Ascending aorta (tissue), 2 donors: ENCODE measurements around the gene NAV2. TPM values are rescaled to one million over a fixed set of nuclear protein-coding genes. Genes with fewer than 3 reads are reported as not detected.
"Not testable (repeated sequence)": the region's sequence is repeated elsewhere in the genome, so short reads cannot be mapped to it uniquely, and the experiment has no call there.

ENCODE experiments used
- DNase-seq, 2 donors: peaks; one replicate each; pipeline ENCODE4 v3.0.0-alpha.2; 2019; ENCODE audit warnings: low spot score in 2 of 2
- H3K27ac ChIP-seq, 2 donors: fragments of 200-600 bp; sonication (generic); one replicate each; pipeline ENCODE4 v1.5.1; 2016 to 2017; ENCODE audit warnings: mild to moderate bottlenecking in 1 of 2
- H3K27me3 ChIP-seq: fragments of 200-600 bp; sonication (generic); one replicate; pipeline ENCODE4 v1.5.1; 2017
- H3K36me3 ChIP-seq, 2 donors: fragments of 200-600 bp; sonication (generic); one replicate each; pipeline ENCODE4 v1.5.1; 2016
- H3K4me1 ChIP-seq, 2 donors: fragments of 200-600 bp; sonication (generic); one replicate each; pipeline ENCODE4 v1.5.1; 2016 to 2017; ENCODE audit warnings: mild to moderate bottlenecking in 1 of 2
- H3K4me3 ChIP-seq, 2 donors: fragments of 200-600 bp; sonication (generic); one replicate each; pipeline ENCODE4 v1.5.1; 2016 to 2017; ENCODE audit warnings: mild to moderate bottlenecking in 1 of 2
- H3K9me3 ChIP-seq, 2 donors: fragments of 200-600 bp; sonication (generic); one replicate each; pipeline ENCODE4 v1.5.1; 2016
- intact Hi-C: fragments of 100-400 bp; cut with DNase I; formaldehyde crosslinking; loops from one replicate; pipeline ENCODE4 v1.15.1; 2023
- total RNA-seq: library from RNA; depleted of rRNA; stranded (reverse); fragments of >200 nt; gene quantifications from one replicate; pipeline ENCODE4 v1.1.0, GENCODE V29; 2016
- TF ChIP-seq, protein P1 (sequence below), 3 experiments: fragments of 200-600 bp in 2 of 3; fragments of 450-650 bp in 1 of 3; sonication (generic) in 2 of 3; IDR thresholded peaks; one replicate each; pipeline ENCODE4 v1.5.1; 2016 to 2019; ENCODE audit warnings: antibody characterized with exemption in 3 of 3, mild to moderate bottlenecking in 1 of 3, moderate library complexity in 1 of 3

NAV2 gene
- total RNA-seq, 1 donor from 2014 or later = 62.6 TPM

DNA sequence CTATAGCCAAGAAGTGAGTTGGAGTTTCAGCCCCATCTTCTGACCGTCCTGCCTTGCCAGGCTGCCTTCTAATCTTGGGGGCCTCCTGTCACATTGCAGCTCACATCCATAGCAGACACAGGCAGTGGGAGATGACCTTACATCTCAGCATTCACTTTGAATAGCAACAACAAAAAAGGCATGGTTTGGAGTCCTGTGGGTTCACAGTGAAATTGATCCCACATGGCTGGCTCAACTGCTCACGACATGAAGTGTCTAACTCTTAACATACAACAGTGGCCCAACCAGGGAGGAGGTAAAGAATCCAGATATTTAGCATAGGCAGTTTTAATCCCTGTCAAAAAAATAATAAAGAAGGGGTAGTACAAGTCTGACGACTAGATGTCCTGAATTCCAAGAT lies 409.5 kb downstream of the NAV2 start:
- Histone ChIP-seq H3K27ac (no peak overlapping the region), H3K9me3 (no peaks in the 10 kb centered on the region), H3K4me1 (no peaks in the 10 kb centered on the region), H3K4me3 (no peak overlapping the region), H3K36me3 (peaks cover 30 to 36% of the 10 kb centered on the region in 2 donors), H3K27me3 (no peaks in the 10 kb centered on the region)
- no peak for DNase-seq
- TF ChIP-seq, protein P1, sequence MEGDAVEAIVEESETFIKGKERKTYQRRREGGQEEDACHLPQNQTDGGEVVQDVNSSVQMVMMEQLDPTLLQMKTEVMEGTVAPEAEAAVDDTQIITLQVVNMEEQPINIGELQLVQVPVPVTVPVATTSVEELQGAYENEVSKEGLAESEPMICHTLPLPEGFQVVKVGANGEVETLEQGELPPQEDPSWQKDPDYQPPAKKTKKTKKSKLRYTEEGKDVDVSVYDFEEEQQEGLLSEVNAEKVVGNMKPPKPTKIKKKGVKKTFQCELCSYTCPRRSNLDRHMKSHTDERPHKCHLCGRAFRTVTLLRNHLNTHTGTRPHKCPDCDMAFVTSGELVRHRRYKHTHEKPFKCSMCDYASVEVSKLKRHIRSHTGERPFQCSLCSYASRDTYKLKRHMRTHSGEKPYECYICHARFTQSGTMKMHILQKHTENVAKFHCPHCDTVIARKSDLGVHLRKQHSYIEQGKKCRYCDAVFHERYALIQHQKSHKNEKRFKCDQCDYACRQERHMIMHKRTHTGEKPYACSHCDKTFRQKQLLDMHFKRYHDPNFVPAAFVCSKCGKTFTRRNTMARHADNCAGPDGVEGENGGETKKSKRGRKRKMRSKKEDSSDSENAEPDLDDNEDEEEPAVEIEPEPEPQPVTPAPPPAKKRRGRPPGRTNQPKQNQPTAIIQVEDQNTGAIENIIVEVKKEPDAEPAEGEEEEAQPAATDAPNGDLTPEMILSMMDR (IDR thresholded peaks at IDR 0.05) = no peak
- intact Hi-C loops = no loop called here

DNA sequence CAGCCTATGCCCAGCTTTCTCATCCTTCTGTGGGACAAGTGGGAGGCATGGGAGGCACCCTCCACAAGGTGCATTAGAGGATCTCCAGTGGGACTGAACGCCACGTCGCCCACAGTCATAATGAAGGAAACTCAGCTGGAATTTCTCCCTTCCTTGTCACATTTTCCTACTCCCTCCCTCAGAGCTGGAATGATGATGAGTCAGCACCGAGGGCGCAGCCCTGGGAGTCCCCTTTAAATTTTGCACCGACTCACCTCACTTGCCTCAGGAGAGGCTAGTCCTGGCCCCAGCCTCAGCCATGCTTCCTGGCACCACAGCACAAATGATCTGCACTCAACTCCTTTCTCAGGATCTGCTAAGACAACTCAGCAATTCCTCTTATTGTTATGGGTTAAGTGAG lies 413.3 kb downstream of the NAV2 start:
- no peak for DNase-seq
- Histone ChIP-seq H3K27ac (peak overlapping the region; percentile 17 to 19), H3K27me3 (no peaks in the 10 kb centered on the region), H3K9me3 (no peaks in the 10 kb centered on the region), H3K36me3 (peaks cover 0 to 2% of the 10 kb centered on the region in 2 donors), H3K4me3 (no peak overlapping the region), H3K4me1 (no peaks in the 10 kb centered on the region)
- TF ChIP-seq, protein P1 (IDR thresholded peaks at IDR 0.05) = no peak
- intact Hi-C loops = no loop called here

DNA sequence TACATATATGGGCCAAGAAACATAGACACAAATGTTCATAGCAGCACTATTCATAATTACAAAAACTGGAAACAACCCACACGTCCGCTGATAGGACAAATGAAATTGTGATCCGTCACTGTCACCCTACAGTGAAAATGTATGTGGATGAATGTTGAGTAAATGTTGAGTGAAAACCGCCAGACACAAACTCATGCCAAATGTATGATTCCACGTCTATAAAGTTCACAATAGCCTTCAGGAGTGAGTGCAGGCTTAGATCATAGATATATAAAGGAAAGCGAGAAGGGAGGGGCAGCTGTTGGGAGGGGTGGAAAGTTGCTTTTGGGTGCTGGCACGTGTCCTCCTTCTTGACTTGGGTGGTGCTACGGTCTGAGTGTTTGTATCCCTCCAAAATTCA lies 414.1 kb downstream of the NAV2 start:
- Histone ChIP-seq H3K9me3 (no peaks in the 10 kb centered on the region), H3K4me1 (no peaks in the 10 kb centered on the region), H3K36me3 (no peaks in the 10 kb centered on the region), H3K27me3 (no peaks in the 10 kb centered on the region), H3K4me3 (no peak overlapping the region), H3K27ac (peak overlapping the region; percentile 17 to 19)
- no peak for DNase-seq
- TF ChIP-seq, protein P1 (IDR thresholded peaks at IDR 0.05) = no peak
- intact Hi-C loops = no loop called here

DNA sequence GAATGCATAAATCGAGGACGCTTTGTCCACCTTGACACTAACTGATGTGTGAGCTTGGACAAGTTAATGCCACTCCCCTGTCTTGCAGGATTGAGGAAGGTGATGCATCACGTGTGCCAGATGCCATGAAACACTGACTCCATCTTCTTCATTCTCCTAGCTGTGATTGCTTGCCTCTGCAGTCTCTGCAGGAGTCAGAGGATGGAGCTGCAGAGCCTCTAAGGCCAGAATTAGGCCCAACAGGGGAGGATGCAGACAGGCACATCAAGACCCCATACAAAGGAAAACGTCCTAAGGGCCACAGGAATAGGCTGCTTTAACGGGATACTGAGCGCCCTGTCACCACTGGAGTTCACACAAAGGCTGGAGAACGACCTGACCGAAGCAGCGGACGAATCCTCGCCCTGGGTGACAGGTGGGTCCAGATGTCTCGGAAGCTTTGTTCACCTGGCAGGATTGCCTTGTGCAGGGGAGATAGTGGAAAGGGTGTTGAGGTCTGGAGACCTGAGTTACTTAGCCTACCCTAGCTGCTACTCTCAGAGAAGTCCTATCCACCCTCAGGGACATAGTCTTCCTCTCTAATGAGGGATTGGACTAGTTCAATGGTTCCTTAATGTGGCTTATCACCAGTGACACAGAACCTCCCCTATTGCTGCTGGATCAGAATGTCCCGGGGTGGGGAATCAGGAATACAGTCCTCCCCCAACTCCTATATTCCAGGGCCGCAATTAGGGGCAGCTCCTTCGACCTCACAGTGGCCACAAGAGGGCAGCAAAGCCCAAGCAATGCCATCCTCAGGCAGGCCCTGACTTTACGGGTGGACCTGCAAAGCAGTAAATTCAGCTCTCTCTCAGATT lies 415.3 kb downstream of the NAV2 start:
- Histone ChIP-seq H3K4me3 (no peak overlapping the region), H3K27ac (peak overlapping the region in 1 of 2 donors; percentile 17), H3K27me3 (no peaks in the 10 kb centered on the region), H3K36me3 (no peaks in the 10 kb centered on the region), H3K4me1 (peaks cover 0 to 2% of the 10 kb centered on the region in 2 donors), H3K9me3 (no peaks in the 10 kb centered on the region)
- intact Hi-C loops = loop anchor here (2.0 kb wide), 1 partner anchor 225 kb away; no protein-coding TSS in a partner anchor
- TF ChIP-seq, protein P1 (IDR thresholded peaks at IDR 0.05) = peak; percentile 82 to 86 (median 84)
- DNase-seq = peak in 1 of 2 donors; percentile 84

DNA sequence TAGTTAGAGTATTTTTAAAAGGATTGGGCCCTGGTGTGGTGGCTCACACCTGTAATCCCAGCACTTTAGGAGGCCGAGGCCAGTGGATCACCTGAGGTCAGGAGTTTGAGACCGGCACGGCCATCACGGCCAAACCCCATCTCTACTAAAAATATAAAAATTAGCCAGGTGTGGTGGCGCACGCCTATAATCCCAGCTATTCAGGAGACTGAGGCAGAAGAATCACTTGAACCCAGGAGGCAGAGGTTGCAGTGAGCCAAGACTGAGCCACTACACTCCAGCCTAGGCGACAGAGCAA lies 415.8 kb downstream of the NAV2 start:
- not testable (repeated sequence) for H3K4me3 ChIP-seq, DNase-seq, H3K4me1 ChIP-seq, H3K36me3 ChIP-seq, H3K9me3 ChIP-seq, H3K27me3 ChIP-seq
- peak overlapping the region in 1 of 2 donors; percentile 7 for H3K27ac ChIP-seq
- intact Hi-C loops = loop anchor here (2.0 kb wide), 1 partner anchor 224 kb away; no protein-coding TSS in a partner anchor

DNA sequence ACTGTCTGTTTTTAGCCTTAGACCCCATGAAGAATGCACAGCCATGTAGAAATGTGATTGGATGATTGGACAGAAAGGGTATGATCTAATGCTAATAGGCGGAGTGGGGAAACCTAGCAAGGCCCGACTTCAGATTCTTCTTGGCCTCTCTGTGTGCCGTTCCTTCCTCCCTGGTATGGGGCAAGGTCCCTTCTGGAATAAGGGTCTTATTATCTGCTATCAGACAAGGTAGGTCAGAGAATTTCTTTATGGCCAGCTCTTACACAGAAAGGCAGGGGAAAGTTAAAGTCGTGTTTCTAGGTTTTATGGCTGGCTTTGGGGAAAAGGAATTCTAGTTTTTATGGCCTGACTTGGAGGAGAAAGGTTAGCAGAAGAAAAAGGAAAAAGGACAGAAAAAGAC lies 417.0 kb downstream of the NAV2 start:
- H3K4me1 ChIP-seq = peaks cover 0 to 2% of the 10 kb centered on the region in 2 donors
- no peaks in the 10 kb centered on the region for H3K36me3 ChIP-seq
- H3K27ac ChIP-seq = no peak overlapping the region
- H3K9me3 ChIP-seq = no peaks in the 10 kb centered on the region
- DNase-seq = no peak
- TF ChIP-seq, protein P1 (IDR thresholded peaks at IDR 0.05) = no peak
- no peaks in the 10 kb centered on the region for H3K27me3 ChIP-seq
- intact Hi-C loops = loop anchor here (2.0 to 5.0 kb wide), 4 partner anchors 192 to 573 kb away; no protein-coding TSS in a partner anchor
- H3K4me3 ChIP-seq = no peak overlapping the region
